Stimulated activated CD8-positive, alpha-beta memory T cell treated with anti-CD3 and anti-CD28 coated beads, Interleukin-4, amount 100 ng/mL, for 48 hours (primary cell): ENCODE measurements around the gene CLEC17A.
"Not testable (repeated sequence)": the region's sequence is repeated elsewhere in the genome, so short reads cannot be mapped to it uniquely, and the experiment has no call there.

Source experiments
- DNase-seq: peaks from one replicate; pipeline ENCODE4 v3.0.0-alpha.2; 2020

The CLEC17A gene

DNA sequence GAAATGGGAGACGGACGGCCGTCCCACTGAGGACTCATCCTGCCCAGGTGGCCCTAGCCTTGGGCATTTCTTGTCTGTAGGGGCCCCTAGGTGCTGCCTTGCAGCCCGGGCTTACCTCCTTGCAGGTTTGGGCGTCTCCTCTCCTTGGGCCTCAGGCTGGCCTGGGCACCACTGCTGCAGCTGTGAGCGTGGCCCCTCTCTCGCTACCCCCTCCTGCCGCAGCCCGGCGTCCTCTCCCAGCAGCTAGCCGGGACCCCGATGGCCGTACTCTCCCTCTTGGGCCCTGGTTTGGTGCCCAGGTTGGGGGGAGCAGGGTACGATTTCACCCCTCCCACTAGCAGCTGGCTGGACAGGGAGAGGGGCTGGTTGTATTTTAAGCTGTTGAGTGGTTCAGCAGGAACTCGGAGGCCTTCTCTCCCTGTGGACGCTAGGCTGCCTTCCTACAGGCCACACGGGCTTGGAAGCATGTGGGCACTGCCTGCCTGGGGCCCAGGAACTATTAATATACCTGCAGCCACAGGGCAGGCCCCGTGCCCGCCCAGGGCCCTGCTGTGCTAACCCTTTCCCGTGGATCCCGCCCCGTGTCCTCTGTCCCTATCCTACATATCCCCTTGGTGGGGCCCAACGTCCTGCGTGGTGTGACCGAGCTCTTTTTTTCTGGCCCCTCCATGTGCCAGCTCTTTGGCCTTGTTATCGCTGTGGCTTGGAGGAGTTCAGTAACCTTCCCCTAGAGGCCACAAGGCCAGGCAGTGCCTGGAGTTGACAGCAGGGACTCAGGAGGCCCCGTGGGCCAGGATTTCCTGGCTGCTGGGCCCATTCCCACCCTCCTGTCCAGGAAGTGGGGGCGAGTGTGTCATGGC lies 22.7 kb upstream of the CLEC17A start:
- DNase-seq, result no peak

GRCh38 chr19:14560776-14561108 lies 22.1 kb upstream of the CLEC17A start:
- DNase-seq, result no peak

DNA sequence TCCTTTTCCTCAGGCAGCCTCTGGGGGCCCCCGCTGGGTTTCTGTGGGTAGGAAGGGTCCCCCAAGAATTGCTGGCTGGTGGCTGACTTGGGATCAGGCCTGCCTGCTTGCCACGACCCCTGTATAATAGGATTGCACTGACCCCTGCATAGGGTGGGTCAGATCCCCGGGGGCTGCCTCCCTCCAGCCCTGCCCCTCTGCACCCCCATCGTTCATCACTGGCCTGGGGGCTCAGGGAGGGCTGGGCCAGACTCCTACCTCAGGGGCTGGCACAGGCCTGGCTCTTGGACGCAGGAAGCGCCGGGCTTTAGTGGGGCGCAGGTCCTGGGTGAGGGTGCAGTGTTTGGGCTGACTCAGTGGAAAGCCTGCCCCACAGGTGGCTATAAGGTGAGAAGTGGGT lies 21.6 kb upstream of the CLEC17A start:
- no peak for DNase-seq

GRCh38 chr19:14561847-14562351 lies 21.0 kb upstream of the CLEC17A start:
- DNase-seq, result no peak

GRCh38 chr19:14562660-14563589 lies 20.0 kb upstream of the CLEC17A start:
- DNase-seq, result no peak

DNA sequence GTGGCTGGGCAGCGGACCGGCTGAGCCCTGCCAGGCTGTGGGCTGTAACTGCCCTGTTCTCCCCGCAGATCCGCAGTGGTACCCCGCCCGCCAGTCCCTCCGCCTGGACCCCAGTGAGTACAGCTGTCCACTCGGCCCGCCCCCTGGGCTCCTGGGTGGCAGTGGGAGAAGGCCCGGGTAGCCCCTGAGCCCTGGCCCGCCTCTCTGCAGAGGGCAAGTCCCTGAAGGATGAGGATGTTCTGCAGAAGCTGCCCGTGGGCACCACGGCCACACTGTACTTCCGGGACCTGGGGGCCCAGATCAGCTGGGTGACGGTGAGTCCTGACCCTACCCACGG lies 19.3 kb upstream of the CLEC17A start:
- no peak for DNase-seq

DNA sequence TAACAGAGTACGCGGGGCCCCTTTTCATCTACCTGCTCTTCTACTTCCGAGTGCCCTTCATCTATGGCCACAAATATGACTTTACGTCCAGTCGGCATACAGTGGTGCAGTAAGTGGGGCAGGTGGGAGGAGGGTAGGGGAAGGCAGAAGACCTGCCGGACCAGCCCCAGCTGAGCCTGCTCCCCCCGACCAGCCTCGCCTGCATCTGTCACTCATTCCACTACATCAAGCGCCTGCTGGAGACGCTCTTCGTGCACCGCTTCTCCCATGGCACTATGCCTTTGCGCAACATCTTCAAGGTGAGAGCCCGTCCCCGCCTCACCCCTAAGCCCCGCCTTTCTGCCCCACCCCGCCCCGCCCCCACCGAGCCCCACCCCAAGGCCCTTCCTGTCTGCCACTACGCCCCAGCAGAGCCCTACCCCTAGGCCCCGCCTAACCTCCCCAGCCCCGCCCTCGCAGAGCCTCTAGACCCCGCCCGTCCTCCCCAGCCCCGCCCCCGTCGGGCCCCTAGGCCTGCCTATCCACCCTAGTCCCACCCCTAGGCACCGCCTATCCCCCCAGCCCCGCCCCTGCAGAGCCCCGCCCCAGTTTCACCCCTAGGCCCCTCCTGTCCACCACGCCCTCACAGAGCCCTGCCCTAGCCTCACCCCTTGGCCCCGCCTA lies 18.8 kb upstream of the CLEC17A start:
- peak; percentile 90 for DNase-seq

GRCh38 chr19:14564652-14565297 lies 18.1 kb upstream of the CLEC17A start:
- not testable (repeated sequence) for DNase-seq

DNA sequence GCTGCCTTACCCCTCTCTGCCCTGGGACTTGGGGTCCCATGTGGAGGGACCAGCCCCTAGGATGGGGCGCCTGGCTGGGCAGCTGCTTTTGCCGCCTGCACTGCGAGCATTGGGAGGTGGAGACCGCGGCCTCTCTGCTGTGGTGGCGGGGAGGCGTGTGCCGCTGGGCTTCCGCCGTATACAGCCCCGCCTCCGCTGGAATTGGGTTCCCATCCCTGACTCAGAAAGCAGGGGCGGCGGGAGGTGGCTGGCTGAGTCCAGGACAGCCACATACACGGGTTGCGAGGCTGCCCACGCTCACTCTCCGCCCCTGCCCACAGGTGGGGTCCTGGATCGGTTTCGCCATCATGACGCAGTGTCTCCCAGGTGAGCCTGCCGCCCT lies 17.6 kb upstream of the CLEC17A start:
- no peak for DNase-seq

- no peak for DNase-seq
These were observed 16.8 kb upstream of the CLEC17A start for GRCh38 chr19:14565765-14566711.

DNA sequence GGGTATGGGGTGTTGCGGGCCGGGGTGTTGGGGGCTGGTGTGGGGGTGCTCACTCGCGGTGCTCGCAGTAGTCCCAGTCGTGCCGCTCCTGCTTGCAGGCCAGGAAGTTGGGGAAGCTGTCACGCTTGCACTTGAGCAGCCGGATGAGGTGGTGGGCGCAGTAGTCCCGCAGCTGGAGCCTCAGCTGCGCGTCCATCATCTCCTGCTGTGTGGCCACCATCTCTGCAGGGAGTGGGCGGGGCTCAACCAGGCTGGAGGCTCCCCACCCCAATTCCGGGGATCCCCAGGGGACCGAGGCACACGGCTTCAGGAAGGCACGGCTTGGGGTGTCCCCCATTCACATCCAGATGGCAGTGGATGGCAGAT lies 16.2 kb upstream of the CLEC17A start:
- DNase-seq, result no peak

- DNase-seq, result no peak
These were observed 15.8 kb upstream of the CLEC17A start for GRCh38 chr19:14567079-14567478.

DNA sequence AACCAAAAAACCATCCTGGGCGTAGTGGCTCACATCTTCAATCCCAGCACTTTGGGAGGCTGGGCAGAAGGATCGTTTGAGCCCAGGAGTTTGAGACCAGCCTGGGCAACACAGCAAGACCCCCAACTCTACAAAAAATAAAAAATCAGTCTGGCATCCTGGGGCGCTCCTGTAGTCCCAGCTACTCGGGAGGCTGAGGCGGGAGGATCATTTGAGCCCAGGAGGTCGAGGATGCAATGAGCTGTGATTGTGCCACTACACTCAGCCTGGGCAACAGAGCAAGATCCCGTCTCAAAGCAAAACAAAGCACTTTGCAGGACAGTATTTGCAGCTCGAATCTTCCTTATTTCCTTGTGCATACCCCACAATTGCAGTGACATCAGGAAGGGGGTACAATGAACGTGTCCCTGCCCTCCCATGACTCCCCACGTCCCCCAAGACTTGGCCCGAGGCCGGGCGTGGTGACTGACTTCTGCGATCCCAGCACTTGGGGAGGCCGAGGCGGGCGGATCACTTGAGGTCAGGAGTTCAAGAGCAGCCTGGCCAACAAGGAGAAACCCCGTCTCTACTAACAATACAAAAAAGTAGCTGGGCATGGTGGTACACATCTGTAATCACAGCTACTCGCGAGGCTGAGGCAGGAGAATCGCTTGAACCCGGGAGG lies 11.9 kb upstream of the CLEC17A start:
- no peak for DNase-seq

DNA sequence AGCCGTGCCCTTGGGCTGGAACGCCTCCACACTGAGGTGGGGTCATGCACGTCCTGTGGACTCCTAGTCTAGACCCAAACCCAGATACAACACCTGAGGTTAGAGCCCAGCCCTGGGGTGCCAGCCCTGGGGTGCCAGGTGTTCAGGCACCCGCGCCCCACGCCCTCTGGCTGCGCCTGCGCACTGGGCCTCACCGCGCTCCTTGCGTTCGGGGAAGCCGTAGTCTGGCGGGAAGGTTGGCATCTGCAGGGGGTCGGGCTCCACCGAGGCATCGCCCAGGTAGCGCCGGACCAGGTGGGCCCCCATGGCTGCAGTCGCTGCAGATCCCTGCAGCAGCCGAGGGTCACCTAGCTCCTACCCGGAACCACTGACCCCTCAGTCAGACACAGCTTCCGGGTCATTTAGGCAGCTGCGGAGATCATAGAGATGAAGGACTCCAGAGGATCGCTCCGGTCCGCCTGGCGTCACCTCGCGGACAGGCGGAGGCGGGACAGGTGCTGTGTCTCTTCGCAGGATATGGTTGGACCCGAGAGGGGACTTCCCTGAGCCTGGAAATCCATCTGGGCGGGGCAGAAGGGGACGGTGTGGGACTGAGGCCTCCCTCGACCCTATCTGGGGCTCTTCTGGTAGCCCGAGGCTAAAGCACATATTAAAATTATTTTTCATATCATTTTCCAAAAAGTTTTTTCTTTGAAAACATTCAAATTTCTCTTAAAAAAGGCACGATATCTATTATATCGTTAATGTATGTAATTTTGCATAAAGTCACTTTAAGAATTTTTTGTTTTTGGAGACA lies 11.0 kb upstream of the CLEC17A start, which contains the start of gene NDUFB7:
Gene NDUFB7 (minus strand): TSS at position 372 of the 796 bp plus-strand sequence. CDS start 66 bp downstream, at position 306.
- DNase-seq, result peak; percentile 90

DNA sequence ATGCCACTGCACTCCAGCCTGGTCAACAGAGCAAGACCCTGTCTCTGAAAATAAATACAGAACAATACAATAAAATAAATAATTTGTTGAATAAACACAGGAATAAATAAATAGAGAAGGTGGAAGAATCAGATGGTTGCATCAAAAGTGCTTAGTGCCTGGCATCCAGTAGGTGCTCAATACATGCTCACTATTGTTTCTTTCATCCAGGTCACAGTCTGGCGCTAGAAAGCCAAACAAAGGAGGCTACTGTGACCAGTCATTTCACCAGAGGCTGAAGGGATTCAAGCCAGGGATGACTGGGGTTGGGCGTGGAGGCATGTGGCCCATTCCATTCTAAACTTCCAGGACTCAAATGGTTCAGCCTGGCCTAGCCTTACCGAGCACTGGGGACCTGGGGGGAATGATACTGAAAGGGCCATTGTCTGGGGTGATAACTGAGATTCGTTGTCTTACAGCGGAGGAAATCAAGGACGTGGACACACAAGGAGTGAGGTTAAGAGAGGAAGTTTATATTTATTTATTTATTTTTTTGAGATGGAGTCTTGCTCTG lies 7.4 kb upstream of the CLEC17A start:
- no peak for DNase-seq

DNA sequence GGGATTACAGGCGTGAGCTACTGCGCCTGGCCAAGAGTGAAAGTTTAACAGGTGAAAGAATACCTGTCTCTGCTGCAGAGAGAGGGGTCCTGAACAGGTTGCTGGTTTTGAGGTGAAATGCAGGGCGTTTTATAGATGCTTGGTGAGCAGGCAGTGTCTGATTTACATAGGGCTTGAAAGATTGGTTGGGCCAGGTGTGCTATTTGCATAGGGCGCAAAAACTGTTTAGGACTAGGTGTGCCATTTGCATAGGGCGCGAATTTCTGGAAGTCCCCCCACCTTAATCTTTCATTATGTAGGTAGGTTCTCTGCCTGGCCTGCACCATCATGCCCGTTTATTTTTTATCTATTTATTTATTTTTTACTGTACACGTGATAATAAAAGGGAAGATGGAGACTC lies 6.5 kb upstream of the CLEC17A start:
- DNase-seq, result no peak

- DNase-seq, result no peak
These were observed 5.6 kb upstream of the CLEC17A start for GRCh38 chr19:14577264-14577663.

DNA sequence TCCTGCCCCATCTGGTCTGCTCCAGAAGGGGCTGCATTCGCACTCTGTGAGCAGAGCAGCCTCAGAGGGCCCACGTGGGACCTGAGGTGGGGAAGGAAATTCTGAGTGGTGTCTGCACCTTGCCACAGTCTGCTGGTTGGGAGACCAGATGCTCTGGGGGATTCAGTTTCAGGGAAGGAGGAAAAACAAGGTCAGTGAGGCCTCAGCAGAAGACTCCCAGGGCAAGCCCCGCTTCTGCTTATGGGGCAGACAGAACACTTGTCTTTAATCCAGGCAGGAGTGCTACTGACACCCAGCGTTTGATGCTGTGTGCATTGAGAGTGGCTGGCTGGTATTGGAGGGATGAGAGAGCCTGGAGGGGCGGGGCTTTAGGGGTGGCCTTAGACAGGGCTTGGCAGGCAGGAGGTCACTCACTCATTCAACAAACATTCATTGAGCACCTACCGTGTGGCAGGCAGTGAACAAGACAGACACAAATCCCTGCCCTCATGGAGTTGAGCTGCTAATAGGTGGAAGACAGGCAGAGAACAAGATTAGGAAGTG lies 4.9 kb upstream of the CLEC17A start:
- no peak for DNase-seq

GRCh38 chr19:14580623-14581237 lies 2.2 kb upstream of the CLEC17A start:
- peak; percentile 79 for DNase-seq
